ENCODE results near the gene COQ3.

The COQ3 gene

GRCh38 chr6:99359800-99360199, 34.2 kb downstream of the COQ3 start:
- Histone ChIP-seq H3K27ac (no peak overlapping the region), H3K4me3 (no peak overlapping the region)
- no peak for DNase-seq (ENCODE audit: low spot score)
- no peak for TF ChIP-seq CTCF (IDR thresholded peaks at IDR 0.05)

- no peak for TF ChIP-seq CTCF (IDR thresholded peaks at IDR 0.05)
- H3K27ac ChIP-seq, result no peak overlapping the region
- DNase-seq (ENCODE audit: low spot score), result no peak
- no peak overlapping the region for H3K4me3 ChIP-seq
Observed at GRCh38 chr6:99356641-99357040, 37.4 kb downstream of the COQ3 start.

GRCh38 chr6:99354983-99355382, 39.0 kb downstream of the COQ3 start:
- no peak overlapping the region for H3K27ac ChIP-seq
- TF ChIP-seq CTCF (IDR thresholded peaks at IDR 0.05), result no peak
- no peak for DNase-seq (ENCODE audit: low spot score)
- no peak overlapping the region for H3K4me3 ChIP-seq

GRCh38 chr6:99353126-99353525, 40.9 kb downstream of the COQ3 start:
- Histone ChIP-seq H3K27ac (no peak overlapping the region), H3K4me3 (no peak overlapping the region)
- TF ChIP-seq CTCF (IDR thresholded peaks at IDR 0.05), result no peak
- DNase-seq (ENCODE audit: low spot score), result no peak

- no peak overlapping the region for H3K4me3 ChIP-seq
- no peak overlapping the region for H3K27ac ChIP-seq
- no peak for TF ChIP-seq CTCF (IDR thresholded peaks at IDR 0.05)
- no peak for DNase-seq (ENCODE audit: low spot score)
Observed at GRCh38 chr6:99350573-99350972, 43.4 kb downstream of the COQ3 start.

GRCh38 chr6:99349171-99350141, 44.5 kb downstream of the COQ3 start, which contains the start of gene FAXC:
FAXC (minus strand) TSS chr6:99349674; CDS start chr6:99349372, 302 bp downstream.
- no peak for DNase-seq (ENCODE audit: low spot score)
- Histone ChIP-seq H3K27ac (peak within 1 kb of the TSS; percentile 54 to 82), H3K4me3 (peak within 1 kb of the TSS; percentile 91)
- TF ChIP-seq CTCF (IDR thresholded peaks at IDR 0.05), result no peak
